K562 (cell line): Measurements from ENCODE around the gene LRRC74B. TPM values are rescaled to one million over a fixed set of nuclear protein-coding genes. Genes with fewer than 3 reads are reported as not detected.
A peak's percentile ranks its signal among the peaks of the same experiment; 100 is the strongest.

Experiments used
- BCOR ChIP-seq: fragments of 450-650 bp; IDR thresholded peaks from 2 replicates; pipeline ENCODE4 v1.6.1; 2016
- BHLHE40 ChIP-seq: IDR thresholded peaks from 2 replicates; pipeline ENCODE4 v1.6.1; 2011; ENCODE audit warnings: low read length, improper control_type of control experiment
- BRD9 ChIP-seq: fragments of 450-650 bp; IDR thresholded peaks from 2 replicates; pipeline ENCODE4 v1.6.1; 2018; ENCODE audit warnings: low read depth; ENCODE audit not compliant: partially characterized antibody
- CREM ChIP-seq: IDR thresholded peaks from 2 replicates; pipeline ENCODE4 v1.6.1; 2014; ENCODE audit warnings: antibody characterized with exemption, low read depth
- DMBX1 ChIP-seq: fragments of 250-450 bp; sonication (Bioruptor Pico); IDR thresholded peaks from 2 replicates; pipeline ENCODE4 v1.8.0; 2022; ENCODE audit warnings: inconsistent platforms, mild to moderate bottlenecking, moderate library complexity, borderline replicate concordance
- EGR1 ChIP-seq: fragments of 450-650 bp; conservative IDR thresholded peaks from 2 replicates; pipeline ENCODE4 v1.6.1; 2017; ENCODE audit warnings: mild to moderate bottlenecking
- HDAC8 ChIP-seq: fragments of 450-650 bp; IDR thresholded peaks from 2 replicates; pipeline ENCODE4 v1.6.1; 2016; ENCODE audit warnings: mild to moderate bottlenecking, missing genetic modification characterization, moderate library complexity, missing compliant biosample characterization
- JUN ChIP-seq, 2 experiments: sonication (generic) in 1 of 2; formaldehyde crosslinking in 1 of 2; IDR thresholded peaks; 2 replicates each; pipeline versions ENCODE4 v1.6.1 to v1.8.0; 2012 to 2022; ENCODE audit warnings: borderline replicate concordance in 2 of 2, mild to moderate bottlenecking in 2 of 2, improper control_type of control experiment in 1 of 2, low read depth in 1 of 2, low read length in 1 of 2, missing genetic modification reagents in 1 of 2
- KDM4B ChIP-seq, 2 experiments: fragments of 450-650 bp in 1 of 2; sonication (generic) in 1 of 2; IDR thresholded peaks; 2 replicates each; pipeline ENCODE4 v1.6.1; 2016 to 2017; ENCODE audit warnings: borderline replicate concordance in 2 of 2, antibody characterized with exemption in 1 of 2, low read depth in 1 of 2, mild to moderate bottlenecking in 1 of 2
- MAFG ChIP-seq: fragments of 450-650 bp; conservative IDR thresholded peaks from 2 replicates; pipeline ENCODE4 v1.6.1; 2016; ENCODE audit warnings: missing genetic modification characterization, missing compliant biosample characterization
- NFRKB ChIP-seq: fragments of 450-650 bp; IDR thresholded peaks from 2 replicates; pipeline ENCODE4 v1.6.1; 2016; ENCODE audit warnings: low read depth
- NFYB ChIP-seq: IDR thresholded peaks from 2 replicates; pipeline ENCODE4 v1.6.1; 2011; ENCODE audit warnings: mild to moderate bottlenecking, moderate library complexity; ENCODE audit not compliant: insufficient read length; ENCODE audit errors: extremely low read depth
- PKNOX1 ChIP-seq: fragments of 450-650 bp; IDR thresholded peaks from 2 replicates; pipeline ENCODE4 v1.6.1; 2016
- TEAD4 ChIP-seq, 2 experiments: sonication (generic) in 1 of 2; formaldehyde crosslinking in 1 of 2; IDR thresholded peaks; 2 replicates each; pipeline versions ENCODE4 v1.6.1 to v1.8.0; 2012 to 2022; ENCODE audit warnings: borderline replicate concordance in 1 of 2, inconsistent platforms in 1 of 2, low read length in 1 of 2, mild to moderate bottlenecking in 1 of 2, missing genetic modification reagents in 1 of 2
- ZBTB7A ChIP-seq: IDR thresholded peaks from 2 replicates; pipeline ENCODE4 v1.6.1; 2011; ENCODE audit warnings: low read depth, mild to moderate bottlenecking, low read length, moderate library complexity, borderline replicate concordance; ENCODE audit not compliant: control insufficient read depth
- ZNF79 ChIP-seq: fragments of 250-450 bp; sonication (Bioruptor Pico); IDR thresholded peaks from 2 replicates; pipeline ENCODE4 v1.4.0; 2020; ENCODE audit warnings: low read depth, mild to moderate bottlenecking, moderate library complexity
- polyA plus RNA-seq, 8 experiments: library from polyadenylated mRNA; depleted of rRNA in 4 of 8; stranded (reverse) in 5 of 8; unstranded in 3 of 8; fragments of >200 nt; fragmentation: Nextera tagmentation in 2 of 8; fragmentation: Illumina TruSeq in 1 of 8; extraction: Ambion mirVana in 2 of 8; extraction: Trizol in 1 of 8; gene quantifications; 2 replicates each; pipeline versions ENCODE4 v1.2.1 to v1.2.3, GENCODE V29; 2011 to 2014; ENCODE audit warnings: inconsistent platforms in 1 of 8, missing spikeins in 1 of 8
- total RNA-seq, 7 experiments: library from RNA; depleted of rRNA in 6 of 7; stranded (reverse); fragments of >200 nt in 6 of 7; fragmentation: Illumina TruSeq in 2 of 7; extraction: Trizol in 2 of 7; gene quantifications; 2 replicates each; pipeline versions ENCODE4 v1.2.1 to v1.2.3, GENCODE V29; 2011 to 2021; ENCODE audit warnings: low replicate concordance in 1 of 7
- TF ChIP-seq, protein P1 (sequence below), 2 experiments: fragments of 450-650 bp; formaldehyde crosslinking in 1 of 2; IDR thresholded peaks; 2 replicates each; pipeline versions ENCODE4 v1.4.0 to v1.6.1; 2014 to 2020; ENCODE audit warnings: mild to moderate bottlenecking in 2 of 2, borderline replicate concordance in 1 of 2, low read depth in 1 of 2
- TF ChIP-seq, protein P2 (sequence below): fragments of 450-650 bp; IDR thresholded peaks from 2 replicates; pipeline ENCODE4 v1.6.1; 2017; ENCODE audit warnings: mild to moderate bottlenecking, moderate library complexity

LRRC74B gene
- total and polyA plus RNA-seq, 9 of the 15 experiments (the other 6 are each of a cell fraction or from before 2014, with no cell fraction given) = not detected

- TF ChIP-seq PKNOX1 (no peak), TEAD4 (IDR thresholded peaks at IDR 0.05; ENCODE audit: low read length) (0 out of 2 replicates have a peak, but pooled peaks have one; percentile 7), TEAD4 (CRISPR knock-in tag; IDR thresholded peaks at IDR 0.05; ENCODE audit: borderline replicate concordance) (no peak), ZBTB7A (no peak), BRD9 (no peak), CREM (no peak), JUN (IDR thresholded peaks at IDR 0.05; ENCODE audit: borderline replicate concordance, low read depth, low read length) (0 out of 2 replicates have a peak, but pooled peaks have one; percentile 30), JUN (CRISPR knock-in tag; IDR thresholded peaks at IDR 0.05; ENCODE audit: borderline replicate concordance) (no peak), KDM4B (IDR thresholded peaks at IDR 0.05; ENCODE audit: borderline replicate concordance in 2 of 2, low read depth in 1 of 2) (no peak), BHLHE40 (peak; percentile 90), MAFG (tag) (no peak), HDAC8 (tag) (peak; percentile 84), NFYB (no peak), NFRKB (no peak), ZNF79 (no peak), BCOR (no peak), DMBX1 (CRISPR knock-in tag) (no peak), EGR1 (no peak)
- TF ChIP-seq, protein P1, sequence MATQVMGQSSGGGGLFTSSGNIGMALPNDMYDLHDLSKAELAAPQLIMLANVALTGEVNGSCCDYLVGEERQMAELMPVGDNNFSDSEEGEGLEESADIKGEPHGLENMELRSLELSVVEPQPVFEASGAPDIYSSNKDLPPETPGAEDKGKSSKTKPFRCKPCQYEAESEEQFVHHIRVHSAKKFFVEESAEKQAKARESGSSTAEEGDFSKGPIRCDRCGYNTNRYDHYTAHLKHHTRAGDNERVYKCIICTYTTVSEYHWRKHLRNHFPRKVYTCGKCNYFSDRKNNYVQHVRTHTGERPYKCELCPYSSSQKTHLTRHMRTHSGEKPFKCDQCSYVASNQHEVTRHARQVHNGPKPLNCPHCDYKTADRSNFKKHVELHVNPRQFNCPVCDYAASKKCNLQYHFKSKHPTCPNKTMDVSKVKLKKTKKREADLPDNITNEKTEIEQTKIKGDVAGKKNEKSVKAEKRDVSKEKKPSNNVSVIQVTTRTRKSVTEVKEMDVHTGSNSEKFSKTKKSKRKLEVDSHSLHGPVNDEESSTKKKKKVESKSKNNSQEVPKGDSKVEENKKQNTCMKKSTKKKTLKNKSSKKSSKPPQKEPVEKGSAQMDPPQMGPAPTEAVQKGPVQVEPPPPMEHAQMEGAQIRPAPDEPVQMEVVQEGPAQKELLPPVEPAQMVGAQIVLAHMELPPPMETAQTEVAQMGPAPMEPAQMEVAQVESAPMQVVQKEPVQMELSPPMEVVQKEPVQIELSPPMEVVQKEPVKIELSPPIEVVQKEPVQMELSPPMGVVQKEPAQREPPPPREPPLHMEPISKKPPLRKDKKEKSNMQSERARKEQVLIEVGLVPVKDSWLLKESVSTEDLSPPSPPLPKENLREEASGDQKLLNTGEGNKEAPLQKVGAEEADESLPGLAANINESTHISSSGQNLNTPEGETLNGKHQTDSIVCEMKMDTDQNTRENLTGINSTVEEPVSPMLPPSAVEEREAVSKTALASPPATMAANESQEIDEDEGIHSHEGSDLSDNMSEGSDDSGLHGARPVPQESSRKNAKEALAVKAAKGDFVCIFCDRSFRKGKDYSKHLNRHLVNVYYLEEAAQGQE (IDR thresholded peaks at IDR 0.05; ENCODE audit: borderline replicate concordance) = no peak
- TF ChIP-seq, protein P1 (CRISPR knock-in tag; IDR thresholded peaks at IDR 0.05; ENCODE audit: low read depth) = peak; percentile 89
- TF ChIP-seq, protein P2, sequence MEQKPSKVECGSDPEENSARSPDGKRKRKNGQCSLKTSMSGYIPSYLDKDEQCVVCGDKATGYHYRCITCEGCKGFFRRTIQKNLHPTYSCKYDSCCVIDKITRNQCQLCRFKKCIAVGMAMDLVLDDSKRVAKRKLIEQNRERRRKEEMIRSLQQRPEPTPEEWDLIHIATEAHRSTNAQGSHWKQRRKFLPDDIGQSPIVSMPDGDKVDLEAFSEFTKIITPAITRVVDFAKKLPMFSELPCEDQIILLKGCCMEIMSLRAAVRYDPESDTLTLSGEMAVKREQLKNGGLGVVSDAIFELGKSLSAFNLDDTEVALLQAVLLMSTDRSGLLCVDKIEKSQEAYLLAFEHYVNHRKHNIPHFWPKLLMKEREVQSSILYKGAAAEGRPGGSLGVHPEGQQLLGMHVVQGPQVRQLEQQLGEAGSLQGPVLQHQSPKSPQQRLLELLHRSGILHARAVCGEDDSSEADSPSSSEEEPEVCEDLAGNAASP = no peak
Observed at GRCh38 chr22:21014202-21014725, 31.5 kb upstream of the LRRC74B start (continued).
